UCSD-AML1 (cell line): ENCODE measurements around the gene RERG.
"Not testable (repeated sequence)": the region's sequence is repeated elsewhere in the genome, so short reads cannot be mapped to it uniquely, and the experiment has no call there.

ENCODE experiments used
- DNase-seq: peaks from one replicate; lab custom pipeline; 2025; ENCODE audit not compliant: unreplicated experiment; lab: John Stamatoyannopoulos, UW

The RERG gene

GRCh38 chr12:15220915-15221885 lies at the start of gene RERG:
Gene RERG, minus strand, starts transcription at chr12:15221417. Its CDS starts 3,928 bp downstream, at chr12:15217489.
- DNase-seq: peak; percentile 68

GRCh38 chr12:15270591-15270990 lies 49.4 kb upstream of the RERG start:
- no peak for DNase-seq

- peak; percentile 8 for DNase-seq
Measured at GRCh38 chr12:15268927-15269552, 47.8 kb upstream of the RERG start.

GRCh38 chr12:15268309-15268708 lies 47.1 kb upstream of the RERG start:
- no peak for DNase-seq

- DNase-seq: no peak
Measured at GRCh38 chr12:15265875-15266274, 44.7 kb upstream of the RERG start.

- DNase-seq: no peak
Measured at GRCh38 chr12:15256761-15257160, 35.5 kb upstream of the RERG start.

GRCh38 chr12:15253990-15254389 lies 32.8 kb upstream of the RERG start:
- no peak for DNase-seq

- DNase-seq: no peak
Measured at GRCh38 chr12:15244926-15245325, 23.7 kb upstream of the RERG start.

- DNase-seq: no peak
Measured at GRCh38 chr12:15244341-15244740, 23.1 kb upstream of the RERG start.

- no peak for DNase-seq
Measured at GRCh38 chr12:15243102-15243501, 21.9 kb upstream of the RERG start.

- no peak for DNase-seq
Measured at GRCh38 chr12:15240898-15241297, 19.7 kb upstream of the RERG start.

GRCh38 chr12:15234508-15234907 lies 13.3 kb upstream of the RERG start:
- no peak for DNase-seq

- no peak for DNase-seq
Measured at GRCh38 chr12:15234011-15234410, 12.8 kb upstream of the RERG start.

GRCh38 chr12:15232959-15233358 lies 11.7 kb upstream of the RERG start:
- no peak for DNase-seq

GRCh38 chr12:15231493-15231892 lies 10.3 kb upstream of the RERG start:
- DNase-seq: no peak

- DNase-seq: no peak
Measured at GRCh38 chr12:15230751-15231150, 9.5 kb upstream of the RERG start.

- DNase-seq: no peak
Measured at GRCh38 chr12:15230137-15230536, 8.9 kb upstream of the RERG start.

GRCh38 chr12:15227004-15227679 lies 5.9 kb upstream of the RERG start:
- peak; percentile 30 for DNase-seq

- not testable (repeated sequence) for DNase-seq
Measured at GRCh38 chr12:15225863-15226218, 4.6 kb upstream of the RERG start.

GRCh38 chr12:15225136-15225862 lies 4.1 kb upstream of the RERG start:
- no peak for DNase-seq

- no peak for DNase-seq
Measured at GRCh38 chr12:15222219-15222618, 1.0 kb upstream of the RERG start.
